PC-3 (cell line): Measurements from ENCODE around the gene NOP9. TPM values are rescaled to one million over a fixed set of nuclear protein-coding genes. Genes with fewer than 3 reads are reported as not detected.

ENCODE experiments used
- ATAC-seq: fragments of 200-7000 bp; cut with Tn5 transposase; 2 replicates; pipeline ENCODE4 v1.9.1; 2020; ENCODE audit warnings: mild to moderate bottlenecking, moderate library complexity
- BruUV-seq: library from RNA; stranded (reverse); fragments of 400-500 nt; replicated peaks from 2 replicates; lab custom pipeline; 2021; lab: Mats Ljungman, UMichigan
- CTCF ChIA-PET: fragments of 300-600 bp; sonication (Branson Sonifier 250); formaldehyde crosslinking; loops from one replicate; lab custom pipeline; 2022; ENCODE audit warnings: antibody characterized with exemption; lab: Charles Lee
- POLR2A ChIA-PET: fragments of 300-600 bp; sonication (Branson Sonifier 250); formaldehyde crosslinking; loops from one replicate; lab custom pipeline; 2022; ENCODE audit warnings: antibody characterized with exemption; ENCODE audit not compliant: unreplicated experiment; lab: Charles Lee
- DNase-seq: peaks from one replicate; pipeline ENCODE4 v3.0.0-alpha.2; 2015
- H2AFZ ChIP-seq: fragments of 300-600 bp; sonication (generic); 2 replicates; pipeline ENCODE4 v1.6.0; 2016; ENCODE audit warnings: antibody characterized with exemption, low read length
- H3F3A ChIP-seq: fragments of 300-600 bp; sonication (generic); one replicate; pipeline ENCODE4 v1.6.0; 2017; ENCODE audit warnings: antibody characterized with exemption, low read length, control low read depth, mild to moderate bottlenecking; ENCODE audit not compliant: unreplicated experiment
- H3K27ac ChIP-seq: fragments of 300-600 bp; sonication (generic); 2 replicates; pipeline ENCODE4 v1.5.1; 2016; ENCODE audit warnings: mild to moderate bottlenecking, low read length
- H3K27me3 ChIP-seq: fragments of 300-600 bp; sonication (generic); 2 replicates; pipeline ENCODE4 v1.6.1; 2016; ENCODE audit warnings: low read length, mixed read lengths
- H3K36me3 ChIP-seq: fragments of 300-600 bp; sonication (generic); 2 replicates; pipeline ENCODE4 v1.6.1; 2016; ENCODE audit warnings: low read depth, mixed run types, low read length, mixed read lengths
- H3K4me1 ChIP-seq: fragments of 300-600 bp; sonication (generic); 2 replicates; pipeline ENCODE4 v1.5.1; 2016; ENCODE audit warnings: low read length; ENCODE audit not compliant: insufficient read depth
- H3K4me2 ChIP-seq: fragments of 300-600 bp; sonication (generic); 2 replicates; pipeline ENCODE4 v1.6.0; 2016; ENCODE audit warnings: low read length
- H3K4me3 ChIP-seq: fragments of 300-600 bp; sonication (generic); 2 replicates; pipeline ENCODE4 v1.5.1; 2016; ENCODE audit warnings: mild to moderate bottlenecking, low read length, mixed read lengths
- H3K79me2 ChIP-seq: fragments of 300-600 bp; sonication (generic); 2 replicates; pipeline ENCODE4 v1.6.1; 2017; ENCODE audit warnings: low read length, mixed read lengths
- H3K9ac ChIP-seq: fragments of 300-600 bp; sonication (generic); 2 replicates; pipeline ENCODE4 v1.6.0; 2016; ENCODE audit warnings: mild to moderate bottlenecking, low read length
- H3K9me2 ChIP-seq: fragments of 300-600 bp; sonication (generic); replicated peaks from 2 replicates; pipeline ENCODE4 v1.6.1; 2016; ENCODE audit warnings: mixed run types, low read length, mixed read lengths
- H3K9me3 ChIP-seq: fragments of 300-600 bp; sonication (generic); 2 replicates; pipeline ENCODE4 v1.6.1; 2016; ENCODE audit warnings: low read length, mixed read lengths
- H4K20me1 ChIP-seq: fragments of 300-600 bp; sonication (generic); 2 replicates; pipeline ENCODE4 v1.6.1; 2016; ENCODE audit warnings: low read length, mixed read lengths
- EZH2 ChIP-seq: fragments of 300-600 bp; sonication (generic); IDR thresholded peaks from one replicate; pipeline ENCODE4 v1.6.1; 2017; ENCODE audit warnings: antibody characterized with exemption, mild to moderate bottlenecking, low read length; ENCODE audit not compliant: unreplicated experiment
- EZH2phosphoT487 ChIP-seq: fragments of 300-600 bp; sonication (generic); IDR thresholded peaks from 2 replicates; pipeline ENCODE4 v1.6.1; 2018; ENCODE audit warnings: mild to moderate bottlenecking, antibody characterized with exemption, low read length, borderline replicate concordance
- intact Hi-C: fragments of 100-400 bp; cut with micrococcal nuclease; formaldehyde crosslinking; loops from 2 replicates; pipeline ENCODE4 v1.9.0; 2023
- total RNA-seq: library from RNA; depleted of rRNA; stranded (reverse); fragments of >200 nt; gene quantifications from 2 replicates; pipeline ENCODE4 v1.2.3, GENCODE V29; 2014
- TF ChIP-seq, protein P1 (sequence below): fragments of 300-600 bp; sonication (generic); conservative IDR thresholded peaks from 2 replicates; pipeline ENCODE4 v1.5.1; 2017; ENCODE audit warnings: antibody characterized with exemption, low read depth, mild to moderate bottlenecking, low read length

Gene NOP9
- total RNA-seq, 1 experiment from 2014 or later, result 30.4 TPM

DNA sequence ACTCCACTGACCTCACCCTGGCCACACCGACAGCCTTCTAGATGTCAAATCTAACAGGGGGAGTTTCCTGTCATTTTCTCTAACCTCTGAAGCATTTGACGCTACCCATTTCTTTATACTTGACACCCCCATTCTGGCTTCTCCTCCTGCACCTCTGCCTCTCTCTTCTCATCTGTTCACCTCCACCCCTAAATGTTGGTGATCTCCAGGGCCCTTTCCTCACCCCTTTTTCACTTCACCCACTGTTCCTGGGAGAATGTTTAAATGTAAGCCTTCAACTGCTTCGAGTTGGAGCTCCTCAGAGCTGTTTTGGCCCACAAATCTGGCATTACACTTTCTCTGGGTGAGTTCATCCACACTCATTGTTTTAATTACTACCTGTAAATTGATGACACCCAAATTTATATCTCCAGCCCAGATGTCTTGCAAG, 27.8 kb upstream of the NOP9 start:
- Histone ChIP-seq H3K9me3 (no peaks in the 10 kb centered on the region), H3F3A (no peaks in the 10 kb centered on the region), H3K4me1 (peaks cover 21% of the 10 kb centered on the region), H3K27ac (no peak overlapping the region), H3K4me2 (peak overlapping the region; percentile 98), H3K9me2 (no peaks in the 10 kb centered on the region), H2AFZ (peak overlapping the region; percentile 99), H4K20me1 (no peaks in the 10 kb centered on the region), H3K27me3 (no peaks in the 10 kb centered on the region), H3K79me2 (no peaks in the 10 kb centered on the region), H3K36me3 (no peaks in the 10 kb centered on the region), H3K9ac (peak overlapping the region; percentile 99; the same call in 1 of the 2 replicates), H3K4me3 (peak overlapping the region; percentile 99)
- intact Hi-C loops, result loop anchor here (2.0 kb wide), 2 partner anchors 25 to 29 kb away; partner anchors contain the start of gene TINF2
- TF ChIP-seq, protein P1, sequence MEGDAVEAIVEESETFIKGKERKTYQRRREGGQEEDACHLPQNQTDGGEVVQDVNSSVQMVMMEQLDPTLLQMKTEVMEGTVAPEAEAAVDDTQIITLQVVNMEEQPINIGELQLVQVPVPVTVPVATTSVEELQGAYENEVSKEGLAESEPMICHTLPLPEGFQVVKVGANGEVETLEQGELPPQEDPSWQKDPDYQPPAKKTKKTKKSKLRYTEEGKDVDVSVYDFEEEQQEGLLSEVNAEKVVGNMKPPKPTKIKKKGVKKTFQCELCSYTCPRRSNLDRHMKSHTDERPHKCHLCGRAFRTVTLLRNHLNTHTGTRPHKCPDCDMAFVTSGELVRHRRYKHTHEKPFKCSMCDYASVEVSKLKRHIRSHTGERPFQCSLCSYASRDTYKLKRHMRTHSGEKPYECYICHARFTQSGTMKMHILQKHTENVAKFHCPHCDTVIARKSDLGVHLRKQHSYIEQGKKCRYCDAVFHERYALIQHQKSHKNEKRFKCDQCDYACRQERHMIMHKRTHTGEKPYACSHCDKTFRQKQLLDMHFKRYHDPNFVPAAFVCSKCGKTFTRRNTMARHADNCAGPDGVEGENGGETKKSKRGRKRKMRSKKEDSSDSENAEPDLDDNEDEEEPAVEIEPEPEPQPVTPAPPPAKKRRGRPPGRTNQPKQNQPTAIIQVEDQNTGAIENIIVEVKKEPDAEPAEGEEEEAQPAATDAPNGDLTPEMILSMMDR, result no peak
- TF ChIP-seq EZH2, result no peak
- no peak for TF ChIP-seq EZH2phosphoT487
- ChIA-PET CTCF (interaction anchor here (0.6 to 1.5 kb wide), 3 partner anchors 25 to 30 kb away, joined by 3 to 9 read pairs (median 5); partner anchors contain the start of genes DHRS1, NOP9 and TINF2), POLR2A (interaction anchor here (0.6 to 0.7 kb wide), 3 partner anchors 8 to 30 kb away, joined by 3 to 6 read pairs (median 6); partner anchors contain the start of gene TINF2)
- DNase-seq (no peak), ATAC-seq (no peak)
- BruUV-seq, result TSS peak; percentile 56

- no peaks in the 10 kb centered on the region for H3K79me2 ChIP-seq
- no peaks in the 10 kb centered on the region for H3K9me3 ChIP-seq
- no peak for TF ChIP-seq EZH2phosphoT487
- TF ChIP-seq EZH2, result no peak
- TF ChIP-seq, protein P1, result no peak
- ATAC-seq (no peak), DNase-seq (no peak)
- no peak overlapping the region for H3K27ac ChIP-seq
- H3F3A ChIP-seq, result no peaks in the 10 kb centered on the region
- ChIA-PET POLR2A (no interaction called here), CTCF (no interaction called here)
- no peak overlapping the region for H2AFZ ChIP-seq
- intact Hi-C loops, result no loop called here
- H3K4me2 ChIP-seq, result no peak overlapping the region
- no TSS peak for BruUV-seq
- H3K9ac ChIP-seq, result no peak overlapping the region
- no peaks in the 10 kb centered on the region for H4K20me1 ChIP-seq
- no peaks in the 10 kb centered on the region for H3K36me3 ChIP-seq
- no peaks in the 10 kb centered on the region for H3K27me3 ChIP-seq
- H3K9me2 ChIP-seq, result no peaks in the 10 kb centered on the region
- H3K4me3 ChIP-seq, result no peak overlapping the region
- H3K4me1 ChIP-seq, result peaks cover 21% of the 10 kb centered on the region
Measured at GRCh38 chr14:24272467-24272866, 27.2 kb upstream of the NOP9 start.

GRCh38 chr14:24273422-24273998, 26.1 kb upstream of the NOP9 start:
- no TSS peak for BruUV-seq
- Histone ChIP-seq H3K9me3 (no peaks in the 10 kb centered on the region), H3K79me2 (no peaks in the 10 kb centered on the region), H3K4me3 (no peak overlapping the region), H3K27me3 (no peaks in the 10 kb centered on the region), H3K9ac (no peak overlapping the region), H2AFZ (peak overlapping the region; percentile 27; the same call in 1 of the 2 replicates), H3K4me2 (peak overlapping the region; percentile 29), H3K4me1 (peaks cover 21% of the 10 kb centered on the region), H3K36me3 (no peaks in the 10 kb centered on the region), H3K9me2 (no peaks in the 10 kb centered on the region), H3F3A (no peaks in the 10 kb centered on the region), H4K20me1 (no peaks in the 10 kb centered on the region), H3K27ac (peak overlapping the region; percentile 29; the same call in 1 of the 2 replicates)
- POLR2A ChIA-PET, result no interaction called here
- ATAC-seq (no peak), DNase-seq (peak; percentile 16)
- no peak for TF ChIP-seq EZH2
- TF ChIP-seq, protein P1, result peak; percentile 38; the same call in 1 of the 2 replicates
- CTCF ChIA-PET, result interaction anchor here (1.0 kb wide), 1 partner anchor 31 kb away, joined by 7 read pairs; the partner anchor contains the start of gene TINF2
- intact Hi-C loops, result no loop called here
